Activated CD4-positive, alpha-beta memory T cell treated with anti-CD3 and anti-CD28 coated beads for 36 hours (primary cell): ENCODE results near the gene CUX1. TPM values are rescaled to one million over a fixed set of nuclear protein-coding genes. Genes with fewer than 3 reads are reported as not detected.

Experiments
- CTCF ChIA-PET: fragments of 350-600 bp; sonication (Branson Sonifier 250); formaldehyde crosslinking; loops from one replicate; lab custom pipeline; 2021; ENCODE audit warnings: antibody characterized with exemption, inconsistent platforms; lab: Charles Lee
- POLR2A ChIA-PET: fragments of 350-600 bp; sonication (Branson Sonifier 250); formaldehyde crosslinking; loops from one replicate; lab custom pipeline; 2021; ENCODE audit warnings: antibody characterized with exemption; lab: Charles Lee
- DNase-seq: peaks from one replicate; pipeline ENCODE4 v3.0.0-alpha.2; 2020
- H3K27ac Mint-ChIP-seq: one replicate; pipeline ENCODE4 v1.8.0; 2021; ENCODE audit warnings: mixed read lengths
- H3K27me3 Mint-ChIP-seq: one replicate; pipeline ENCODE4 v1.8.0; 2021; ENCODE audit warnings: mixed read lengths
- H3K36me3 Mint-ChIP-seq: one replicate; pipeline ENCODE4 v1.8.0; 2021; ENCODE audit warnings: mixed read lengths
- H3K4me1 Mint-ChIP-seq: one replicate; pipeline ENCODE4 v1.8.0; 2021; ENCODE audit warnings: low read depth, mixed read lengths
- H3K4me3 Mint-ChIP-seq: one replicate; pipeline ENCODE4 v1.8.0; 2021; ENCODE audit warnings: mild to moderate bottlenecking, mixed read lengths
- H3K9me3 Mint-ChIP-seq: one replicate; pipeline ENCODE4 v1.8.0; 2021; ENCODE audit warnings: mixed read lengths
- intact Hi-C: fragments of 100-400 bp; cut with micrococcal nuclease; formaldehyde crosslinking; loops from one replicate; pipeline ENCODE4 v1.15.1; 2023
- total RNA-seq, 2 experiments: library from RNA; stranded (reverse); gene quantifications; one replicate each; pipeline ENCODE4 v1.2.3, GENCODE V29; 2021

The CUX1 gene
- total RNA-seq, 2 experiments from 2014 or later, result 25.1 TPM

- Mint-ChIP-seq H3K9me3 (no peaks in the 10 kb centered on the region), H3K36me3 (peaks cover 6% of the 10 kb centered on the region), H3K4me3 (no peak overlapping the region), H3K27me3 (no peaks in the 10 kb centered on the region), H3K4me1 (no peaks in the 10 kb centered on the region), H3K27ac (no peak overlapping the region)
- DNase-seq, result no peak
- ChIA-PET POLR2A (no interaction called here), CTCF (interaction anchor here (0.9 kb wide), 1 partner anchor 16 kb away, joined by 3 read pairs; no protein-coding TSS in a partner anchor)
- intact Hi-C loops, result no loop called here
Measured at GRCh38 chr7:102252366-102252982, 435.0 kb downstream of the CUX1 start.

- no peaks in the 10 kb centered on the region for H3K4me1 Mint-ChIP-seq
- CTCF ChIA-PET, result interaction anchor here (0.6 kb wide), 1 partner anchor 770 kb away, joined by 3 read pairs; no protein-coding TSS in a partner anchor
- POLR2A ChIA-PET, result no interaction called here
- DNase-seq, result no peak
- H3K27ac Mint-ChIP-seq, result no peak overlapping the region
- no peak overlapping the region for H3K4me3 Mint-ChIP-seq
- peaks cover 6% of the 10 kb centered on the region for H3K36me3 Mint-ChIP-seq
- no peaks in the 10 kb centered on the region for H3K27me3 Mint-ChIP-seq
- intact Hi-C loops, result no loop called here
- H3K9me3 Mint-ChIP-seq, result no peaks in the 10 kb centered on the region
Measured at GRCh38 chr7:102253066-102253972, 435.9 kb downstream of the CUX1 start.

- POLR2A ChIA-PET, result no interaction called here
- no peak overlapping the region for H3K4me3 Mint-ChIP-seq
- intact Hi-C loops, result no loop called here
- no peaks in the 10 kb centered on the region for H3K9me3 Mint-ChIP-seq
- H3K27me3 Mint-ChIP-seq, result no peaks in the 10 kb centered on the region
- CTCF ChIA-PET, result interaction anchor here (0.6 kb wide), 1 partner anchor 771 kb away, joined by 3 read pairs; no protein-coding TSS in a partner anchor
- no peak overlapping the region for H3K27ac Mint-ChIP-seq
- DNase-seq, result no peak
- peaks cover 6% of the 10 kb centered on the region for H3K36me3 Mint-ChIP-seq
- no peaks in the 10 kb centered on the region for H3K4me1 Mint-ChIP-seq
Measured at GRCh38 chr7:102253973-102254370, 436.5 kb downstream of the CUX1 start.

- H3K4me3 Mint-ChIP-seq, result no peak overlapping the region
- H3K27me3 Mint-ChIP-seq, result no peaks in the 10 kb centered on the region
- no peak overlapping the region for H3K27ac Mint-ChIP-seq
- DNase-seq, result no peak
- intact Hi-C loops, result no loop called here
- POLR2A ChIA-PET, result no interaction called here
- peaks cover 4% of the 10 kb centered on the region for H3K36me3 Mint-ChIP-seq
- no peaks in the 10 kb centered on the region for H3K9me3 Mint-ChIP-seq
- no peaks in the 10 kb centered on the region for H3K4me1 Mint-ChIP-seq
- CTCF ChIA-PET, result no interaction called here
Measured at GRCh38 chr7:102254521-102254920, 437.1 kb downstream of the CUX1 start.

- Mint-ChIP-seq H3K4me3 (no peak overlapping the region), H3K27me3 (no peaks in the 10 kb centered on the region), H3K27ac (no peak overlapping the region), H3K9me3 (no peaks in the 10 kb centered on the region), H3K36me3 (peaks cover under 1% of the 10 kb centered on the region), H3K4me1 (no peaks in the 10 kb centered on the region)
- ChIA-PET POLR2A (no interaction called here), CTCF (interaction anchor here (1.0 kb wide), 1 partner anchor 16 kb away, joined by 3 read pairs; no protein-coding TSS in a partner anchor)
- DNase-seq, result no peak
- intact Hi-C loops, result no loop called here
Measured at GRCh38 chr7:102255501-102255900, 438.1 kb downstream of the CUX1 start.

GRCh38 chr7:102255916-102256315 lies 438.5 kb downstream of the CUX1 start:
- H3K4me3 Mint-ChIP-seq, result no peak overlapping the region
- no peak for DNase-seq
- H3K36me3 Mint-ChIP-seq, result no peaks in the 10 kb centered on the region
- no peaks in the 10 kb centered on the region for H3K9me3 Mint-ChIP-seq
- no peaks in the 10 kb centered on the region for H3K4me1 Mint-ChIP-seq
- no peak overlapping the region for H3K27ac Mint-ChIP-seq
- intact Hi-C loops, result no loop called here
- no peaks in the 10 kb centered on the region for H3K27me3 Mint-ChIP-seq
- ChIA-PET CTCF (interaction anchor here (1.0 kb wide), 1 partner anchor 15 kb away, joined by 3 read pairs; no protein-coding TSS in a partner anchor), POLR2A (no interaction called here)

- ChIA-PET POLR2A (no interaction called here), CTCF (no interaction called here)
- no peaks in the 10 kb centered on the region for H3K36me3 Mint-ChIP-seq
- no peak overlapping the region for H3K27ac Mint-ChIP-seq
- intact Hi-C loops, result no loop called here
- no peaks in the 10 kb centered on the region for H3K27me3 Mint-ChIP-seq
- DNase-seq, result no peak
- no peaks in the 10 kb centered on the region for H3K9me3 Mint-ChIP-seq
- no peaks in the 10 kb centered on the region for H3K4me1 Mint-ChIP-seq
- no peak overlapping the region for H3K4me3 Mint-ChIP-seq
Measured at GRCh38 chr7:102258073-102258748, 440.8 kb downstream of the CUX1 start.

GRCh38 chr7:102258749-102259107 lies 441.3 kb downstream of the CUX1 start:
- ChIA-PET CTCF (no interaction called here), POLR2A (no interaction called here)
- Mint-ChIP-seq H3K27me3 (no peaks in the 10 kb centered on the region), H3K9me3 (no peaks in the 10 kb centered on the region), H3K27ac (no peak overlapping the region), H3K4me3 (no peak overlapping the region), H3K36me3 (no peaks in the 10 kb centered on the region), H3K4me1 (no peaks in the 10 kb centered on the region)
- intact Hi-C loops, result no loop called here
- no peak for DNase-seq

- CTCF ChIA-PET, result no interaction called here
- DNase-seq, result no peak
Measured at GRCh38 chr7:102260856-102261255, 443.4 kb downstream of the CUX1 start.

GRCh38 chr7:102261451-102261850 lies 444.0 kb downstream of the CUX1 start:
- intact Hi-C loops, result no loop called here
- Mint-ChIP-seq H3K27me3 (no peaks in the 10 kb centered on the region), H3K4me1 (no peaks in the 10 kb centered on the region), H3K36me3 (no peaks in the 10 kb centered on the region), H3K4me3 (no peak overlapping the region), H3K9me3 (no peaks in the 10 kb centered on the region), H3K27ac (no peak overlapping the region)
- no peak for DNase-seq
- POLR2A ChIA-PET, result no interaction called here
- CTCF ChIA-PET, result no interaction called here

More at GRCh38 chr7:102260856-102261255, 443.4 kb downstream of the CUX1 start:
- Mint-ChIP-seq H3K4me3 (no peak overlapping the region), H3K36me3 (no peaks in the 10 kb centered on the region), H3K4me1 (no peaks in the 10 kb centered on the region), H3K27me3 (no peaks in the 10 kb centered on the region), H3K27ac (no peak overlapping the region), H3K9me3 (no peaks in the 10 kb centered on the region)
- POLR2A ChIA-PET, result no interaction called here
- intact Hi-C loops, result no loop called here

- Mint-ChIP-seq H3K36me3 (no peaks in the 10 kb centered on the region), H3K9me3 (no peaks in the 10 kb centered on the region), H3K27ac (no peak overlapping the region), H3K4me3 (no peak overlapping the region), H3K27me3 (no peaks in the 10 kb centered on the region), H3K4me1 (no peaks in the 10 kb centered on the region)
- ChIA-PET CTCF (no interaction called here), POLR2A (no interaction called here)
- intact Hi-C loops, result no loop called here
- DNase-seq, result no peak
Measured at GRCh38 chr7:102262546-102262945, 445.1 kb downstream of the CUX1 start.

GRCh38 chr7:102264367-102264891 lies 447.0 kb downstream of the CUX1 start:
- H3K4me1 Mint-ChIP-seq, result no peaks in the 10 kb centered on the region
- no peaks in the 10 kb centered on the region for H3K36me3 Mint-ChIP-seq
- DNase-seq, result no peak
- CTCF ChIA-PET, result no interaction called here
- H3K9me3 Mint-ChIP-seq, result no peaks in the 10 kb centered on the region
- intact Hi-C loops, result no loop called here
- no peak overlapping the region for H3K27ac Mint-ChIP-seq
- POLR2A ChIA-PET, result no interaction called here
- H3K27me3 Mint-ChIP-seq, result no peaks in the 10 kb centered on the region
- no peak overlapping the region for H3K4me3 Mint-ChIP-seq
